ENCODE data around the gene OR2T5.
"Not testable (repeated sequence)": the region's sequence is repeated elsewhere in the genome, so short reads cannot be mapped to it uniquely, and the experiment has no call there.

OR2T5 gene

GRCh38 chr1:248450466-248451145 is 37.8 kb upstream of the OR2T5 start:
- WGBS (ENCODE audit: extremely low coverage, insufficient coverage, insufficient read length), result no CpG with 5 or more reads among the region's 5 CpGs
- not testable (repeated sequence) for H2BK12ac ChIP-seq (ENCODE audit: low read length); H2AK5ac ChIP-seq (ENCODE audit: low read length); H3K4me3 ChIP-seq (ENCODE audit: low read depth, low read length); H3K36me3 ChIP-seq (ENCODE audit: control insufficient read depth in 1 of 2, insufficient read depth in 2 of 2, low read length in 2 of 2); H3K4me2 ChIP-seq (ENCODE audit: low read length); H3K9ac ChIP-seq (ENCODE audit: low read length); H4K12ac ChIP-seq (ENCODE audit: low read depth, low read length); H3K79me1 ChIP-seq (ENCODE audit: low read length); H3K18ac ChIP-seq (ENCODE audit: low read length); H3K23ac ChIP-seq (ENCODE audit: low read length); H3K4ac ChIP-seq (ENCODE audit: low read depth, low read length); H2BK120ac ChIP-seq (ENCODE audit: insufficient read depth, low read length, poor library complexity); H3K9me3 ChIP-seq (ENCODE audit: insufficient read depth, low read depth, low read length); H2BK5ac ChIP-seq (ENCODE audit: low read depth, low read length, poor library complexity); H4K8ac ChIP-seq (ENCODE audit: low read depth, low read length); H3K14ac ChIP-seq (ENCODE audit: low read length); H3K4me1 ChIP-seq (ENCODE audit: control insufficient read depth in 1 of 2, insufficient read depth in 2 of 2, low read length in 2 of 2); H2AFZ ChIP-seq (ENCODE audit: insufficient read depth, low read length, poor library complexity); H3K27me3 ChIP-seq (ENCODE audit: insufficient read depth, low read length); H4K91ac ChIP-seq (ENCODE audit: low read depth, low read length); DNase-seq; H3K79me2 ChIP-seq (ENCODE audit: control insufficient read depth, insufficient read depth, low read length, poor library complexity); H3K27ac ChIP-seq (ENCODE audit: low read depth, low read length)

GRCh38 chr1:248453619-248454018 is 34.8 kb upstream of the OR2T5 start:
- H3K4me1 ChIP-seq (ENCODE audit: control insufficient read depth in 1 of 2, insufficient read depth in 2 of 2, low read length in 2 of 2); H2BK5ac ChIP-seq (ENCODE audit: low read depth, low read length, poor library complexity); H3K9ac ChIP-seq (ENCODE audit: low read length); DNase-seq; H2AFZ ChIP-seq (ENCODE audit: insufficient read depth, low read length, poor library complexity); H4K8ac ChIP-seq (ENCODE audit: low read depth, low read length); H4K12ac ChIP-seq (ENCODE audit: low read depth, low read length); H4K91ac ChIP-seq (ENCODE audit: low read depth, low read length); H2AK5ac ChIP-seq (ENCODE audit: low read length); H3K9me3 ChIP-seq (ENCODE audit: insufficient read depth, low read depth, low read length); H2BK12ac ChIP-seq (ENCODE audit: low read length); H3K79me2 ChIP-seq (ENCODE audit: control insufficient read depth, insufficient read depth, low read length, poor library complexity); H3K4me2 ChIP-seq (ENCODE audit: low read length); H3K36me3 ChIP-seq (ENCODE audit: control insufficient read depth in 1 of 2, insufficient read depth in 2 of 2, low read length in 2 of 2); H3K4me3 ChIP-seq (ENCODE audit: low read depth, low read length); H3K23ac ChIP-seq (ENCODE audit: low read length); H3K27me3 ChIP-seq (ENCODE audit: insufficient read depth, low read length); H3K4ac ChIP-seq (ENCODE audit: low read depth, low read length); H3K79me1 ChIP-seq (ENCODE audit: low read length); H3K14ac ChIP-seq (ENCODE audit: low read length); H2BK120ac ChIP-seq (ENCODE audit: insufficient read depth, low read length, poor library complexity); H3K27ac ChIP-seq (ENCODE audit: low read depth, low read length); H3K18ac ChIP-seq (ENCODE audit: low read length): not testable (repeated sequence)
- no CpG with 5 or more reads among the region's 7 CpGs for WGBS (ENCODE audit: extremely low coverage, insufficient coverage, insufficient read length)

- H3K4ac ChIP-seq (ENCODE audit: low read depth, low read length); H2BK12ac ChIP-seq (ENCODE audit: low read length); H3K4me3 ChIP-seq (ENCODE audit: low read depth, low read length); H3K23ac ChIP-seq (ENCODE audit: low read length); H2BK5ac ChIP-seq (ENCODE audit: low read depth, low read length, poor library complexity); H3K79me1 ChIP-seq (ENCODE audit: low read length); H3K27me3 ChIP-seq (ENCODE audit: insufficient read depth, low read length); H4K12ac ChIP-seq (ENCODE audit: low read depth, low read length); H2AFZ ChIP-seq (ENCODE audit: insufficient read depth, low read length, poor library complexity); H3K27ac ChIP-seq (ENCODE audit: low read depth, low read length); H3K4me2 ChIP-seq (ENCODE audit: low read length); H3K14ac ChIP-seq (ENCODE audit: low read length); H3K18ac ChIP-seq (ENCODE audit: low read length); DNase-seq; H2AK5ac ChIP-seq (ENCODE audit: low read length); H3K79me2 ChIP-seq (ENCODE audit: control insufficient read depth, insufficient read depth, low read length, poor library complexity); H2BK120ac ChIP-seq (ENCODE audit: insufficient read depth, low read length, poor library complexity); H4K91ac ChIP-seq (ENCODE audit: low read depth, low read length); H4K8ac ChIP-seq (ENCODE audit: low read depth, low read length); H3K9me3 ChIP-seq (ENCODE audit: insufficient read depth, low read depth, low read length); H3K9ac ChIP-seq (ENCODE audit: low read length); H3K36me3 ChIP-seq (ENCODE audit: control insufficient read depth in 1 of 2, insufficient read depth in 2 of 2, low read length in 2 of 2); H3K4me1 ChIP-seq (ENCODE audit: control insufficient read depth in 1 of 2, insufficient read depth in 2 of 2, low read length in 2 of 2): not testable (repeated sequence)
- WGBS (ENCODE audit: extremely low coverage, insufficient coverage, insufficient read length), result no CpG with 5 or more reads among the region's 4 CpGs
These were observed 33.3 kb upstream of the OR2T5 start for GRCh38 chr1:248455045-248455444.

GRCh38 chr1:248456635-248457034 is 31.8 kb upstream of the OR2T5 start:
- H3K27ac ChIP-seq (ENCODE audit: low read depth, low read length); H4K12ac ChIP-seq (ENCODE audit: low read depth, low read length); H3K9me3 ChIP-seq (ENCODE audit: insufficient read depth, low read depth, low read length); H2AFZ ChIP-seq (ENCODE audit: insufficient read depth, low read length, poor library complexity); DNase-seq; H2BK5ac ChIP-seq (ENCODE audit: low read depth, low read length, poor library complexity); H3K4ac ChIP-seq (ENCODE audit: low read depth, low read length); H4K91ac ChIP-seq (ENCODE audit: low read depth, low read length); H2BK12ac ChIP-seq (ENCODE audit: low read length); H3K4me2 ChIP-seq (ENCODE audit: low read length); H4K8ac ChIP-seq (ENCODE audit: low read depth, low read length); H3K23ac ChIP-seq (ENCODE audit: low read length); H3K4me3 ChIP-seq (ENCODE audit: low read depth, low read length); H3K18ac ChIP-seq (ENCODE audit: low read length); H3K4me1 ChIP-seq (ENCODE audit: control insufficient read depth in 1 of 2, insufficient read depth in 2 of 2, low read length in 2 of 2); H3K9ac ChIP-seq (ENCODE audit: low read length); H3K79me2 ChIP-seq (ENCODE audit: control insufficient read depth, insufficient read depth, low read length, poor library complexity); H3K27me3 ChIP-seq (ENCODE audit: insufficient read depth, low read length); H3K36me3 ChIP-seq (ENCODE audit: control insufficient read depth in 1 of 2, insufficient read depth in 2 of 2, low read length in 2 of 2); H3K14ac ChIP-seq (ENCODE audit: low read length); H2AK5ac ChIP-seq (ENCODE audit: low read length); H3K79me1 ChIP-seq (ENCODE audit: low read length); H2BK120ac ChIP-seq (ENCODE audit: insufficient read depth, low read length, poor library complexity): not testable (repeated sequence)
- WGBS (ENCODE audit: extremely low coverage, insufficient coverage, insufficient read length), result no CpG with 5 or more reads among the region's 2 CpGs
